PFSK-1 (cell line): ENCODE measurements around the gene IMPA2.

Source experiments
- FOXP2 ChIP-seq: optimal IDR thresholded peaks from 2 replicates; pipeline ENCODE3; 2011; ENCODE audit warnings: borderline replicate concordance, control low read depth, inconsistent platforms; ENCODE audit not compliant: insufficient read depth; ENCODE audit errors: extremely low read length, extremely low read depth
- POLR2AphosphoS5 ChIP-seq: IDR thresholded peaks from 2 replicates; pipeline ENCODE4 v1.6.1; 2012; ENCODE audit warnings: low read depth, mild to moderate bottlenecking, control low read depth, low read length, moderate library complexity
- REST ChIP-seq, 2 experiments: IDR thresholded peaks; 2 replicates each; pipeline versions ENCODE4 v1.6.1 to v1.8.0; 2011 to 2012; ENCODE audit warnings: low read depth in 2 of 2, low read length in 2 of 2, control low read depth in 1 of 2, inconsistent platforms in 1 of 2, mild to moderate bottlenecking in 1 of 2, moderate library complexity in 1 of 2; ENCODE audit not compliant: insufficient read depth in 1 of 2
- SIN3A ChIP-seq: IDR thresholded peaks from 2 replicates; pipeline ENCODE4 v1.6.1; 2012; ENCODE audit warnings: mild to moderate bottlenecking, low read length, moderate library complexity, borderline replicate concordance; ENCODE audit not compliant: insufficient read depth
- TAF1 ChIP-seq: IDR thresholded peaks from 2 replicates; pipeline ENCODE4 v1.6.1; 2012; ENCODE audit warnings: low read length, control low read depth, borderline replicate concordance; ENCODE audit not compliant: insufficient read depth

IMPA2 gene

DNA sequence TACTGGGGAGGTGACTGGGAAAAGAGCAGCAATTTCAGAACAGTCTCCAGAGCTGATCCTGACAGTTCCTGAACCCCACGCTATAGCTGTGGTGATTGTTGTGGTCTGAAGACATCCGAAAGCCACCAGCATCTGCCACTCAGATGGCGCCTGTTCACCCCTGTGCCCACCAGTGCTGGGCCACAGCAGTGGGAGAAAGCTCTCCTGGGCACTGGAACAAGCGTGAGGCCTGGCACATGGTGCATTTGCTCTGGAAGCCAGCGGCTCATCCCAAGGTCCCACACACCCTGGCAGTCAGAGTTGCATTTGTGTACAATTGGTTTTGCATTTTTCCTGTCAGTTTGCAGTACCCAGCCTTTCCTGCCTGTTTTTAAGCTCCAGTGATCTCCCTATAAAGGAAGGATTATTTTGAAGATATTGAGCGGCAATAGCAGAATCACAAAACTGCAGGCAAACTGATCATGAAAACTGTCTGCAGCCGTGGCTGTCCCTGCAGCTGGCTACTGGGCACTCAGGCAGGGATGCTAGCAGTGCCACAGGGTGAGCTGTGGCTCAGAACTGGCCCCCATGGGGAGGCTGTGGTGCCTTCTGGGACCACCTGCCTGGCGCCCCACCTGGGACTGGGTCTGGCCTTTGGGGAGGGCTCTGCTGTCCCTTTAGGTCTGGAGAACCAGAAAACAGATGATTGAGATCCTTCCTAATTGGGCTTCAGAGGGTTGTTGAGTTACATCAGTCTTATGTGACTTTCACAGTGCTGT lies 30.1 kb downstream of the IMPA2 start:
- TF ChIP-seq FOXP2 (no peak), REST (IDR thresholded peaks at IDR 0.05; ENCODE audit: insufficient read depth in 1 of 2, low read depth in 2 of 2, low read length in 2 of 2) (no peak)

GRCh38 chr18:12011957-12012549 lies 30.7 kb downstream of the IMPA2 start:
- TF ChIP-seq REST (IDR thresholded peaks at IDR 0.05; ENCODE audit: insufficient read depth in 1 of 2, low read depth in 2 of 2, low read length in 2 of 2) (no peak), TAF1 (no peak), FOXP2 (no peak), POLR2AphosphoS5 (no peak), SIN3A (no peak)

GRCh38 chr18:12012697-12013096 lies 31.4 kb downstream of the IMPA2 start:
- TF ChIP-seq TAF1 (no peak), FOXP2 (no peak), REST (IDR thresholded peaks at IDR 0.05; ENCODE audit: insufficient read depth in 1 of 2, low read depth in 2 of 2, low read length in 2 of 2) (no peak), SIN3A (no peak)

DNA sequence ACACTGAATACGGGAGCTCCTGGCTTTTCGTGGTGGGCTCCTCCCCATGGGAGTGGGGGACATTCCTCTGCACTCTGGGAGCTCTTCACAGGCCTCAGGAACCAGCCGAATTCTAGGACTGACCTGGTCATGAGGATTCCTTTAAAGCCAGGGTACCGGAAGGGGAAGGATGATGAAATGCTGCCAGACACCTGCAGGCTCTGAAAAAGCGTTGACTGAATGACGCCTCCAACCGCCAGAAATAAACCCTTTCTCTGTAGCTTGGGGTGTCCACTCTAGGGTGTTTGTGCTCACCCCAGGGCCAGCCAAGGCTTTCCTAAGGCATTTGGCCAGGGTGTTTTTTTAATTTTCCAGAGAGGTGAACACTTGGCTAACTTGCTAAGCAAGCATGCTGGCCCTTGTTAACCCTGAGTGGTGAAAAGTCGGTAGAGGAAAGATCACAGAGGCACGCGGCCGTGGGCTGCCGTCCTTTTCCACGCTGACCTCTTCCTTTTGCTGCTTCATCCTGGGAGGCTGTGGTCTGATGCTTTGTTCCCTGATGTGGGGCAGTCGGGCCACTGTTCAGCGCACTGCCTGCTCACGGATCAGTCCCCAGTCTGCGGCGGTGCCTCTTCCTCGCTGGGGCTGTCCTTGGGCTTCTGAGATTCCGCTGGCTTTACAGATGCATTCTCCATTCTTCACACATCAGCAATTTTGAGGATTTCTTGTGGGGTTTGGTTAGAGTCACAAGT lies 32.0 kb downstream of the IMPA2 start:
- no peak for TF ChIP-seq SIN3A
- TF ChIP-seq FOXP2: no peak
- TF ChIP-seq POLR2AphosphoS5: no peak
- no peak for TF ChIP-seq TAF1
- no peak for TF ChIP-seq REST (IDR thresholded peaks at IDR 0.05; ENCODE audit: insufficient read depth in 1 of 2, low read depth in 2 of 2, low read length in 2 of 2)
